ENCODE measurements around the gene ATP2A3. TPM values are rescaled to one million over a fixed set of nuclear protein-coding genes. Genes with fewer than 3 reads are reported as not detected.

ATP2A3 gene
- total RNA-seq, 1 experiment from 2014 or later = 8.2 TPM

DNA sequence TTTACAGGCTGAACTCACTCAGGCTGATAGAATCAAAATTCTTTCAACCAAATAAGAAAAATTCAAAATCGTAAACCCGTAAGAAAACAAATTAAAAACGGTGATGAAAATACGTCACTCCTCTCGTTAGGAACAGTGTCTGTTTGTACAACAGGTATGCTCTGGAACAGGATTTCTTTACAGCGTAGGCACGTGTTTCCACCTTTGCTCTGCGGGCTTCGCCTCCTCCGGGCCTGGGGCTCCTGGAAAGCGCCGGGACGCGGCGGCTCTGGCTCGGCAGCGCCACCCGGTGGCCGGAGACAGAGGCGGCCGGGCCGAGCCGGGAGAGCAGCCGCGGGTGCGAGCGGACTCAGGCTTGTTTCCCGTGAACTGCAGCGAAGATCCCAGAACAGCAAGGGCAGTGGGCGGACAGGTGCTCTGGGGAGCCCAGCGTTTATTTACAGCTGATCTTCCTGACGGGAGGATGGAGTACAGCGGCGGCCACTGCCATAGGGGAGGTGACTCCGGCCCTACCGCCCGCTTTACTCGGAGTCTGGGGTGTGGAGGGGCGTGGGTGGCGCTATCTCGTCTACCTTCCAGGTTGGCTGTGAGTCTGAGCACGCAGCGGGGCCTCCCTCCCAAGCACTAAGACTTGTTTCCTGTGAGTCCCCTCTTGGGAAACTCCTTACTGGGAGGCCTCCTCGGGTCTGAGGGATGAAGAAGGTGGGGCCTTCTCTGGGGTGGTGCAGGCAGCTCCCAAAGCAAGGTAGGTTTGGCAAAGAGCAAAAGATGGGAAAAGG lies 40.5 kb upstream of the ATP2A3 start:
- Histone ChIP-seq H3K36me3 (ENCODE audit: control insufficient read depth, insufficient read depth, low read length) (no peaks in the 10 kb centered on the region), H3K4me1 (peaks cover 12% of the 10 kb centered on the region), H3K27me3 (replicated peaks; ENCODE audit: control insufficient read depth, insufficient read depth, low read length) (no peaks in the 10 kb centered on the region), H3K4me3 (ENCODE audit: low read depth, low read length) (no peak overlapping the region; the same call in 1 of the 2 replicates), H3K9me3 (no peaks in the 10 kb centered on the region)
- Mint-ChIP-seq H3K4me3 (ENCODE audit: unreplicated experiment) (peak overlapping the region; percentile 68), H3K4me1 (ENCODE audit: low read depth, unreplicated experiment) (no peaks in the 10 kb centered on the region), H3K27ac (ENCODE audit: unreplicated experiment) (peak overlapping the region; percentile 95), H3K36me3 (ENCODE audit: insufficient read depth, unreplicated experiment) (peaks cover 15% of the 10 kb centered on the region), H3K27me3 (ENCODE audit: insufficient read depth, unreplicated experiment) (no peaks in the 10 kb centered on the region), H3K9me3 (ENCODE audit: unreplicated experiment) (no peaks in the 10 kb centered on the region)
- intact Hi-C loops (cut with micrococcal nuclease; ENCODE audit: unreplicated experiment) = loop anchor here (1.0 to 5.0 kb wide), 3 partner anchors 69 to 267 kb away; no protein-coding TSS in a partner anchor
- DNase-seq = peak; percentile 79 to 83
- TSS peak; percentile 96 for BruUV-seq (replicated peaks)
- ChIA-PET CTCF (interaction anchor here (0.6 to 1.5 kb wide), 4 partner anchors 40 to 235 kb away, joined by 4 to 11 read pairs (median 7); partner anchors contain the start of gene ATP2A3), POLR2A (interaction anchor here (1.5 kb wide), 1 partner anchor 39 kb away, joined by 6 read pairs; no protein-coding TSS in a partner anchor)
- TF ChIP-seq, protein P1, sequence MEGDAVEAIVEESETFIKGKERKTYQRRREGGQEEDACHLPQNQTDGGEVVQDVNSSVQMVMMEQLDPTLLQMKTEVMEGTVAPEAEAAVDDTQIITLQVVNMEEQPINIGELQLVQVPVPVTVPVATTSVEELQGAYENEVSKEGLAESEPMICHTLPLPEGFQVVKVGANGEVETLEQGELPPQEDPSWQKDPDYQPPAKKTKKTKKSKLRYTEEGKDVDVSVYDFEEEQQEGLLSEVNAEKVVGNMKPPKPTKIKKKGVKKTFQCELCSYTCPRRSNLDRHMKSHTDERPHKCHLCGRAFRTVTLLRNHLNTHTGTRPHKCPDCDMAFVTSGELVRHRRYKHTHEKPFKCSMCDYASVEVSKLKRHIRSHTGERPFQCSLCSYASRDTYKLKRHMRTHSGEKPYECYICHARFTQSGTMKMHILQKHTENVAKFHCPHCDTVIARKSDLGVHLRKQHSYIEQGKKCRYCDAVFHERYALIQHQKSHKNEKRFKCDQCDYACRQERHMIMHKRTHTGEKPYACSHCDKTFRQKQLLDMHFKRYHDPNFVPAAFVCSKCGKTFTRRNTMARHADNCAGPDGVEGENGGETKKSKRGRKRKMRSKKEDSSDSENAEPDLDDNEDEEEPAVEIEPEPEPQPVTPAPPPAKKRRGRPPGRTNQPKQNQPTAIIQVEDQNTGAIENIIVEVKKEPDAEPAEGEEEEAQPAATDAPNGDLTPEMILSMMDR (IDR thresholded peaks at IDR 0.05; ENCODE audit: insufficient read depth in 1 of 2, low read depth in 1 of 2, low read length in 1 of 2, severe bottlenecking in 1 of 2, unreplicated experiment in 1 of 2) = peak; percentile 56 to 76

DNA sequence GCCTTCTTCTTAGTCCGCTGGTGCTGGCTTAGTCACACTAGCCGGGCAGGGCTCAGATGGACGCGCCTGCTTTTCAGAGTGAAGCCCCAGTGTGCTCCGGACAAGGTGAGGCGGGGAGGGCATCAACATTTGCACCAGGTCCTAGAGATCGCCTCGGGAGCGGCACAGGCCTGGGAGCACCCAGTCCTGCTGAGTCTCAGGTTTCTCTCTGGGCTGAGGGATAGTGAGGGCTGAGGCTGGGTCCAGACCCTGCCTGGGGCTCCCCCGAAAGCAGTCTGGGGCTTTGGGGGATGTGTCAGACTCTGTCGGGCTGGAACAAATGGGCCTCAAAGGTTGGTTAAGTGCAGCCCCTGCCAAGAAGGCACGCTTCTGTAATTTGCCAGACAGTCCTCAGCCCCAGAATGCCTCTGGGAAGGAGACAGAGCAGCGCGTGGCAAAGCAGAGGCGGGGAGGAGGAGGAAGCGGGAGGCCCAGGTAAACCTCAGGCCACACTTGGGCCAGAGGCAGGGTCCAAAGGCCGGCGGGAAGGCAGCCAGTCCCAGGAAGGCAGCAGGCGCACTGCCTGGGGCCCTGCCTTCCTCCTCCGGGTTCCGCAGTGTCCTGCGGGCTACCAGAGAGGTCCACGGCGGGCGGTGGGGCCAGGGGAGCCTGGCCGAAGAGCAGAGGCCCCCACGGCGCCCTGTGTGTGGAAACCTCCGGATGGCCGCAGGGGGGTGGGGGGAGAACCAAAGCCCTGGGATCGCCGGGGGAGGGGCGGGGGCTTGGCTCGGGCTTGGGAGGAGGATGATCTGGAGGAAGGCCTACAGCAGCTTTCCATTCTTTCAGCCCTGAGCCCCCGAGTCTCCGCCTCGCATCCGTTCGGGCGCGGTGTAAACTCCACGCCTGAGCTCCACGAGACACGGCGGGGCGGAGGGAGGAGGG lies 39.5 kb upstream of the ATP2A3 start:
- BruUV-seq (replicated peaks) = TSS peak; percentile 46
- Histone ChIP-seq H3K27me3 (replicated peaks; ENCODE audit: control insufficient read depth, insufficient read depth, low read length) (no peaks in the 10 kb centered on the region), H3K36me3 (ENCODE audit: control insufficient read depth, insufficient read depth, low read length) (no peaks in the 10 kb centered on the region), H3K4me3 (ENCODE audit: low read depth, low read length) (peak overlapping the region; percentile 27), H3K4me1 (peaks cover 12% of the 10 kb centered on the region), H3K9me3 (no peaks in the 10 kb centered on the region)
- H3K4me3 Mint-ChIP-seq (ENCODE audit: unreplicated experiment) = peak overlapping the region; percentile 68
- intact Hi-C loops (cut with micrococcal nuclease; ENCODE audit: unreplicated experiment) = loop anchor here (1.0 to 5.0 kb wide), 4 partner anchors 39 to 266 kb away; partner anchors contain the start of gene ATP2A3
- H3K27me3 Mint-ChIP-seq (ENCODE audit: insufficient read depth, unreplicated experiment) = no peaks in the 10 kb centered on the region
- CTCF ChIA-PET = interaction anchor here (0.7 to 1.5 kb wide), 3 partner anchors 39 to 90 kb away, joined by 7 to 11 read pairs (median 7); partner anchors contain the start of gene ATP2A3
- H3K36me3 Mint-ChIP-seq (ENCODE audit: insufficient read depth, unreplicated experiment) = peaks cover 15% of the 10 kb centered on the region
- DNase-seq = peak; percentile 84 to 89
- H3K9me3 Mint-ChIP-seq (ENCODE audit: unreplicated experiment) = no peaks in the 10 kb centered on the region
- POLR2A ChIA-PET = interaction anchor here (0.6 to 1.5 kb wide), 2 partner anchors 38 to 139 kb away, joined by 3 to 6 read pairs; partner anchors contain the start of genes CYB5D2 and ZZEF1
- H3K27ac Mint-ChIP-seq (ENCODE audit: unreplicated experiment) = peak overlapping the region; percentile 95
- TF ChIP-seq, protein P1 (IDR thresholded peaks at IDR 0.05; ENCODE audit: insufficient read depth in 1 of 2, low read depth in 1 of 2, low read length in 1 of 2, severe bottlenecking in 1 of 2, unreplicated experiment in 1 of 2) = no peak
- H3K4me1 Mint-ChIP-seq (ENCODE audit: low read depth, unreplicated experiment) = no peaks in the 10 kb centered on the region

DNA sequence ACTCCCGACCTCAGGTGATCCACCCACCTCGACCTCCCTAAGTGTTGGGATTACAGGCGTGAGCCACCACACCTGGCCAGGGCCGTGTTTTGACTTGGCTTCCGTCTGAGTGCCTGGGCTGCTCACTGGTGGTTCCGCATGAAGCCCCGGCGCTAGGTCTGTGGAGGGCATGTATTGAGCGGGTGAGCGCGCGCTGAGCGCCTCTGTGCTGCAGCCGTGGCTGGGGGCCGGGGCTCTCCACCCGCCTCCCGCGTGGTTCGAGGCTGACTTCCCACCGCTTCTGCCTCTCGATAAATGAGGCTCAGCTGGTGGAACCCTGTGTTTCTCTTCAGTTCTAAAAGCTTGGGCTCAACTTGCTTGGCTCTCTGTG lies 38.9 kb upstream of the ATP2A3 start:
- no TSS peak for BruUV-seq (replicated peaks)
- intact Hi-C loops (cut with micrococcal nuclease; ENCODE audit: unreplicated experiment) = loop anchor here (1.0 to 5.0 kb wide), 2 partner anchors 39 to 266 kb away; partner anchors contain the start of gene ATP2A3
- TF ChIP-seq, protein P1 (IDR thresholded peaks at IDR 0.05; ENCODE audit: insufficient read depth in 1 of 2, low read depth in 1 of 2, low read length in 1 of 2, severe bottlenecking in 1 of 2, unreplicated experiment in 1 of 2) = no peak
- no peaks in the 10 kb centered on the region for H3K9me3 Mint-ChIP-seq (ENCODE audit: unreplicated experiment)
- Histone ChIP-seq H3K4me3 (ENCODE audit: low read depth, low read length) (no peak overlapping the region), H3K27me3 (replicated peaks; ENCODE audit: control insufficient read depth, insufficient read depth, low read length) (no peaks in the 10 kb centered on the region), H3K4me1 (peaks cover 12% of the 10 kb centered on the region), H3K9me3 (no peaks in the 10 kb centered on the region), H3K36me3 (ENCODE audit: control insufficient read depth, insufficient read depth, low read length) (no peaks in the 10 kb centered on the region)
- peak overlapping the region; percentile 95 for H3K27ac Mint-ChIP-seq (ENCODE audit: unreplicated experiment)
- H3K27me3 Mint-ChIP-seq (ENCODE audit: insufficient read depth, unreplicated experiment) = no peaks in the 10 kb centered on the region
- DNase-seq = no peak
- CTCF ChIA-PET = no interaction called here
- POLR2A ChIA-PET = interaction anchor here (1.5 kb wide), 1 partner anchor 38 kb away, joined by 6 read pairs; no protein-coding TSS in a partner anchor
- H3K36me3 Mint-ChIP-seq (ENCODE audit: insufficient read depth, unreplicated experiment) = peaks cover 15% of the 10 kb centered on the region
- H3K4me1 Mint-ChIP-seq (ENCODE audit: low read depth, unreplicated experiment) = no peaks in the 10 kb centered on the region
- H3K4me3 Mint-ChIP-seq (ENCODE audit: unreplicated experiment) = peak overlapping the region; percentile 68

All from Caco-2 (cell line).